NCI-H1694 (cell line): ENCODE results near the gene TRPC4AP.

Experiments used
- DNase-seq: peaks from one replicate; lab custom pipeline; 2025; lab: John Stamatoyannopoulos, UW

The TRPC4AP gene

DNA sequence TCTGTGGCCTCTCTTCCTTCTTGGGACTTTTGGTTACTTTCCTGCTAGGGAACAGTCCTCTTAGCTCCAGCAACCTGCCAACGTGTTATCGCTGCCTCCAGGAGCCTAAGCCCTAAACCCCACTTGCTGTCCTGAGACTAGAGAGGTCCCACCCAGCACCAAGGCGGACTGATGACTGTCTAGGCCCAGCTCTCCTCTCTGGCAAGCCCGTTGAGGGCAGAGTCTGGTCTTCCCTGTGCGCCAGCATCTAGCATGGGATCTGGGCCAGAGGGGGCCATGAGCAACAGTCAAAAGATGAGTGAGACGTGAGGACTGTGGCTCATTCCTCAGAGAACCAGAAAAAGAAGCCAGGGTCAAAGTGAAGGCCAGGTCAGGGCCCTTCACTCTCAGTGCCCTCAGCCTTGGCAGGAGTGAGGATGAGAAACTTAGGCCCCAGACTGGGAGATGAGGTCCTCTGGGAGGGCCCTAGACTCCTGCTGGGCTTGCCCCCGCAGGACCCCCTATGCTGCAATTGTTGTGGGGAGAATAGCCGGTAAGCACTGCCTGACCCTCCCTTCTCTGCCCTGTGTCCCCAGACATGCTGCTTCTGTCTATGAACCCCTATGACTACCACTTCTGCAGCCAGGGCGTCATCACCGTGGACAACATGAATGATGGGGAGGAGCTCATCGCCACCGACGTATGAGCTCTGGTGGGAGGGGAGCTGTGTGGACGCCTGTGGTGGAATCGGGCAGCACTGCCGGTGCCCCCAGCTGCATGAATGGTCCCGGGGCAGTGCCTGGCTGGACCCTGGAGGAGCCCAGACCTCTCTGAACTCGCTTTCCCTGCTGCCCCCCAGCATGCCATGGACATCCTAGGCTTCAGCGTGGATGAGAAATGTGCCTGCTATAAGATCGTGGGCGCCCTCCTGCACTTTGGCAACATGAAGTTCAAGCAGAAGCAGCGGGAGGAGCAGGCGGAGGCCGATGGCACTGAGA is 106.0 kb downstream of the TRPC4AP start:
- DNase-seq, result no peak

DNA sequence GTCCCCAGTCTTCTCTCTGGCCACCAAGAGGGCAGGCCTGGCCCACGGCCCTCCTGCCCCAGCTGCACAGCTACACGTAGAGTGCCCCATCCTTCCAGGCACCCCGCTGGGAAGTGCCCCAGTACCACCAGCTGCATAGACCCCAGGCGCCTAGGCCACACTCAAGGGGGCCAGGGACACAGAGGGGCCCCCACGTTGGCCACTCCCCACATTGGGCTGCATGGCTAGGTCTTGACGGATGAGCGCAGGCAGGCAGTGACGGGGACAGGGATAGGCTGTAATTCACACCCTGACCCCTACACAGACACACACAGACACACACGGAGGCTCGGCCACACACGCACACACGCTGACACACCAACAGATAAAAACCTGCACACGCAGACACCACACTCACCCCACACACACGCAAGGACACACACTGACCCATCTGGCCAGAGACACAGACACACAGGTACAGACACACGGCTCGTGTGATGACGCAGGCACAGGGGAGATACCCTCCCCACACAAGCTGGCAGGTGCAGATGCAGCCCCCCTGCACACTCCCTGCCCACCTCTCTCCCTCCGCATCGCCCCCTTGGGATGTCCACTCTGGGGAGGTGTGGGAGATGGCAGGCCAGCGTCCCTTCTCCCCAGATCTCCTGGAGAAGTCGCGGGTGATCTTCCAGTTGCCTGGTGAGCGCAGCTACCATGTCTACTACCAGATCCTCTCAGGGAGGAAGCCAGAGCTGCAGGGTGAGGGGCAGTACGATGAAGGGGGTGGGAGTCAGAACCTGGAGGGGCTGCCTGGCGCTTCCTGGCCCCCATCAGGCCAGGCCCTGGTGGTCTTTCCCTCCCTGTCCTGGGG is 106.9 kb downstream of the TRPC4AP start:
- DNase-seq, result no peak

- no peak for DNase-seq
Observed at GRCh38 chr20:34984756-34985261, 107.8 kb downstream of the TRPC4AP start.

- DNase-seq, result no peak
Observed at GRCh38 chr20:34983995-34984735, 108.4 kb downstream of the TRPC4AP start.

GRCh38 chr20:34983089-34983820 is 109.4 kb downstream of the TRPC4AP start:
- DNase-seq, result no peak

DNA sequence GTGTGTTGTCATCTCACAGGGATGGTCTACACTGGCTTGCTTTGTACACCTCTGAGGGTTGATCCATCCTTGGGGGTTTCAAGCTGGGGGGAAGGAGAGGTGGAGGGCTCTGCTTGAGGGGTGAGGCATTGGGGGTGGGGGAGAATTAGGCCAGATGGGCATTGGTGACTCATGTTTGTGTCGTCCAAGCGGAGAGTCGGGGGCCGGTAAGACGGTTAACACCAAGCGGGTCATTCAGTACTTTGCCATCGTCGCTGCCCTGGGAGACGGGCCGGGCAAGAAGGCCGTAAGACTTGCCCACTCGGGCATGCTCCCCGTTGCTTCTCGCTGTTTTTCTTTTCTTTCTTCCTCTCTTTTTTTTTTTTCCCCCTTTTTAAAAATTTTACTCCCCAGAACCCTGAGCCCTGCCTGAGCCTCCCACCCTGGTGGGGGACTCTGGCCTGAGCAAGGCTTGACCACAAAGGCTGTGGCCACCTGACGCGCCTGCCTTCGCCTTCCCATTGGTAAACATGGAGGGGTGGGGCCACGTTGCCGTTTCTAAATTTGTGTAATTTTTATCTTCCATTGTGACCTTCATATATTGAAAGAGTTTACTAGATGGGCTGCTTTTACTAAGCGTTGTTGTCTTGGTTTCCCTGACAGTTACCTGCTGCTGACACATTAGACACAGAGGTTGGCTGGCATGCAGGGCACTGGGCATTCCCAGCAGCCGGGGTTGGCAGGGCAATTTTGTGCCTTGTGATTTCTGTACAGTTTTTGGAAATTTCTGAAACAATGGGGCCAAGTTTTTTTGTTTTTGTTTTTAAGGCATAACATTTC is 110.1 kb downstream of the TRPC4AP start:
- DNase-seq, result no peak

DNA sequence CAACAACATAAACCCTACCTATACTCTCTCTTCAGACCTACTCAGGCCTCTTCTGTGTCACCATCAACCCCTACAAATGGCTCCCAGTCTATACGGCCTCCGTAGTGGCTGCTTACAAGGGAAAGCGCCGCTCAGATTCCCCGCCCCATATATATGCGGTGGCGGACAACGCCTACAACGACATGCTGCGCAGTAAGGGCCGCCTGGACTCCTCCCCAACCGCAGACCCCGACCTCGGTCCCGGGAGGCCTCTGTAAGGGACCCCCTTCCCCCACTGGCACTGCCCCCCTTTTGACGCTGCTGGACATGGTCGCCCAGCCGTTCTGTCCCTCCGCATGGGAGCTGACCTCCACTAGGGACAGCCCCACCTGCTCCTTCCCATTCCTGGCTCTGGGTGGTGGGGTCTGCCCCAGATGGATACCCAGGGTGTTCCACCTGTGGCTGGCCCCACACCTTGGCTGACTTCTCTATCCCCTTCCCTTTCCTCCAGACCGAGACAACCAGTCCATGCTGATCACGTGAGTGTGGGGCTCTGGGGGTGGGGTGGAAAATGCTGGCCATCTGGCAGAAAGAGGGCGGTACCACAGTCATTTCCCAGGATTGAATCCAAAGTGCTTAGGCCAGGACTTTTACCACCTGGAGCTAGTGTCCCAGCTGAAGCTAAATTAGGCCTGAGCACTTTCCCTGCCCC is 111.9 kb downstream of the TRPC4AP start:
- peak; percentile 39 for DNase-seq

DNA sequence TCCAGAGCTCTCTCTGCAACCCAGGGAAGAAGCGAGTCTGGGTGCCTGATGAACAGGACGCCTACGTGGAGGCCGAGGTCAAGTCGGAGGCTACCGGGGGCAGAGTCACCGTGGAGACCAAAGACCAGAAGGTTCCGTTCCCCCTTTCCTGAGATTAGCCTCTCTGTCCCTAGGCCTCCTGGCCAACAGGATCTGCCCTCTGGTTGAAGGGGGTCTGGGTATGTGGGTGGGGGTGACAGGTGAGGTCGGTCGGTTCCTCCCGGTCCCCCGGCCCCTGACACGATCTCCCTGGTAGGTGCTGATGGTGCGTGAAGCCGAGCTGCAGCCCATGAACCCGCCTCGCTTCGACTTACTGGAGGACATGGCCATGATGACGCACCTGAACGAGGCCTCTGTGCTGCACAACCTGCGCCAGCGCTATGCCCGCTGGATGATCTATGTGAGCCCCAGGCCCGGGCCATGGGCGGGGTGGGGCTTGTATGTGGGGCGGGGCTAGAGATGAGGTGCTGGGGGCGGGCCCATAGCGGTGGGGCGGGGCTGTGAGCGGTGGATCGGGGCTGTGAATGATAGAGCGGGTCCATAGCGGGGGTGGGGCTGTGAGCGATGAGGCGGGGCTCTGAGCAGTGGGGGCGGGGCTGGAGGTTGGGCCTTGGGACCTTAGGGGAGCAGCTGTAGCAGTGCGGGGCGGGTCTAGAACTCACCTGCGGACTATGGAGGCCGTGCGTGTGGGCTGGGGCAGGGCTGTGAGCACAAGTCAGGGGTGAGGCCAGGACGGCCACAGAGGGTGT is 113.0 kb downstream of the TRPC4AP start:
- DNase-seq, result no peak

GRCh38 chr20:34978092-34978744 is 114.4 kb downstream of the TRPC4AP start:
- no peak for DNase-seq

DNA sequence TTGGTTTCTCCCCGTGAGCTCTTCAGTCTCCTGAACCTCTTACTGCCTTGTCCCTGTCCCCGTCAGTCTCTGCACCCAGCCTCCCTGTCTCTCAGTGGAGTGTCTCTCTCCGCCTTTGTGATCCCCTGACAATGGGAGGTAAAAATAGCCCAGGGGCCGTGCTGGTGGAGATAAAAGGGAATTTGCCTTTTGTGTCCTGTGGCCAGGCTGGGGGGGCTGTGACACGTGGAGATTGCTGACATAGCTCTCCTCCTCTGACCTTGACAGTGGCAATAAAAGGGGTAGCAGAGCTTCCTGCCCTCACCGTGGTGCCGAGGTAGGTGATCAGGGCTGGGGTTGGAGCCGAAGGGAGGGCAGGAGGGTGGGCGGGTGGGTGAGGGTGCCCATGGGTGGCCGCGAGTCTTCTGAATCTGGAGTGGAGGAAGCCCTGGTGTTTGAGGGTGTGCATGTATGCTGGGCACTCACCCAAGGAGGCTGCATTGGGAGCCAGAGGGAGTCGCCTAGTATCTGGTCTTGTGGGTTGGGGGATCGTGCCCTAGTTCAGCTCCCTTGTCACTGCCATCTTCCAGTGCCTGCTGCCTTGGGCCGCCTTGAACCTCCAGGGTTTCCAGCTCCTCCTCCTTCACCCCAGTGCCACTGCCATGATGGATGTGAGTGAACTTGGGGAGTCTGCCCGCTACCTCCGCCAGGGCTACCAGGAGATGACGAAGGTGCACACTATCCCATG is 115.1 kb downstream of the TRPC4AP start:
- no peak for DNase-seq

DNA sequence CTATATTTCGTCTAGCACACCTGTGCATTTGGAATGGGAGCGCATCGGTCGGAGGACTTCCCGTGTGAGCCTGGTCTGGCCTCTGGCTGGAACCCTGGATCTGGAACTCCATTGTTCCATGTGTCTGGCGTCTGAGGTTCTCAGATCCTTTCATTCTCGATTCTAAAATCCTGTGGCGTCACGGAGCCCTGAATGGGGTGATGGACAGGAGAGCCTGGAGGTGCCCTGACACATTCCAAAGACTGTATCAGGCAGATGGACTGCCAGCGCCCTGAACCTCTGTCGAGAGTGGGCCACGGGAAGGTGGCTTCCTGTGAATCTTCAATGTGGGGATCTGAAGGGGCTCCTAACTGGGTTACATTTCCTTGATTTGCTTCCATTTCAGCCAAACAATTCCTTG is 116.3 kb downstream of the TRPC4AP start:
- DNase-seq, result no peak

- no peak for DNase-seq
Observed at GRCh38 chr20:34974246-34974645, 118.4 kb downstream of the TRPC4AP start.

- DNase-seq, result no peak
Observed at GRCh38 chr20:34971561-34972235, 120.9 kb downstream of the TRPC4AP start.

GRCh38 chr20:34970846-34971560 is 121.6 kb downstream of the TRPC4AP start:
- DNase-seq, result no peak

GRCh38 chr20:34970193-34970840 is 122.3 kb downstream of the TRPC4AP start:
- DNase-seq, result no peak
